Body of pancreas (tissue), 4 donors: ENCODE data around the gene VTCN1. TPM values are rescaled to one million over a fixed set of nuclear protein-coding genes. Genes with fewer than 3 reads are reported as not detected.

Experiments used
- ATAC-seq: fragments of 150-250 bp; one replicate; pipeline ENCODE4 v1.9.1; 2016
- DNase-seq, 4 donors: peaks; one replicate each; pipeline ENCODE4 v3.0.0-alpha.2; 2019
- H3K27ac ChIP-seq, 4 donors: fragments of 200-600 bp; sonication (generic); 1 replicate in 3 of 4; 2 replicates in 1 of 4; pipeline versions ENCODE4 v1.5.1 to v1.6.1; 2016 to 2019; ENCODE audit warnings: mild to moderate bottlenecking in 1 of 4, mixed read lengths in 1 of 4, moderate library complexity in 1 of 4
- H3K27me3 ChIP-seq, 2 donors: fragments of 200-600 bp; sonication (generic); one replicate each; pipeline ENCODE4 v1.6.0; 2016; ENCODE audit warnings: mild to moderate bottlenecking in 1 of 2
- H3K36me3 ChIP-seq, 2 donors: fragments of 200-600 bp; sonication (generic); replicated peaks in 1 of 2; 2 replicates each; pipeline ENCODE4 v1.5.1; 2016; ENCODE audit warnings: low read depth in 2 of 2; ENCODE audit not compliant: insufficient read depth in 1 of 2
- H3K4me1 ChIP-seq: fragments of 200-600 bp; sonication (generic); one replicate; pipeline ENCODE4 v1.6.0; 2016
- H3K4me3 ChIP-seq, 2 donors: fragments of 200-600 bp; sonication (generic); 1 replicate in 1 of 2; 2 replicates in 1 of 2; pipeline ENCODE4 v1.5.1; 2016 to 2019
- H3K9me3 ChIP-seq, 3 donors: fragments of 200-600 bp; sonication (generic); 1 replicate in 2 of 3; 2 replicates in 1 of 3; pipeline ENCODE4 v1.5.1; 2016
- CTCF ChIP-seq, 7 experiments: fragments of 450-650 bp in 4 of 7; fragments of 200-600 bp in 3 of 7; sonication (generic) in 3 of 7; IDR thresholded peaks; one replicate each; pipeline ENCODE4 v1.5.1; 2016 to 2019; ENCODE audit warnings: antibody characterized with exemption in 7 of 7
- POLR2A ChIP-seq, 3 donors: fragments of 450-650 bp; IDR thresholded peaks; one replicate each; pipeline ENCODE4 v1.6.1; 2016; ENCODE audit warnings: antibody characterized with exemption in 3 of 3, mild to moderate bottlenecking in 2 of 3
- WGBS, 2 donors: methylation state at CpG; one replicate each; pipeline ENCODE4 v1.1.5; 2017; 5-methylcytosine and 5-hydroxymethylcytosine counted together
- intact Hi-C: fragments of 100-400 bp; cut with DNase I; formaldehyde crosslinking; loops from one replicate; pipeline ENCODE4 v1.15.1; 2023
- total RNA-seq, 2 donors: library from RNA; depleted of rRNA; stranded (reverse); fragments of >200 nt; gene quantifications; one replicate each; pipeline ENCODE4 v1.1.0, GENCODE V29; 2016

Gene VTCN1
- total RNA-seq, 2 donors from 2014 or later = 20.4 to 23.1 TPM

- DNase-seq = no peak
- WGBS, 2 donors = 60 to 67% methylated on average over 3 of the region's 3 CpGs
Measured at GRCh38 chr1:117208580-117208979, 2.1 kb downstream of the VTCN1 start.

DNA sequence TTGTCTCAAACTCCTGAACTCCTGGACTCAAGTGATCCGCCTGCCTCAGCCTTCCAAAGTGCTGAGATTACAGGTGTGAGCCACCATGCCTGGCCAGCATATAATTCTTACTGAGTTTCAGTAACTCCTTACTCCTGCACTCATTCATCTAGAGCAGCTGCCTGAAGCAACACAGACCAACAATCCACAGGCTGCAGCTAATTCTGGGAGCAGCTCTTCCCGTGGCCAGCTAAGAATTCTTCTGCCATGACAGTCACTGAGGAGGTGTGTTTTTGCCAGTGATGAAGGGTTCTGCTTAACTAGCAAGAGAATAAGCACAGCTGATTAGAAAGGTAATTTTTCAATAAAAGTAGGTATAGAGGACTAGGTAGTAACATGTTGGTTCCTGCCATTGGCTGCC is 5.4 kb downstream of the VTCN1 start:
- H3K4me1 ChIP-seq = no peaks in the 10 kb centered on the region
- no peak overlapping the region for H3K27ac ChIP-seq
- DNase-seq (no peak), ATAC-seq (no peak)
- H3K27me3 ChIP-seq = no peaks in the 10 kb centered on the region
- WGBS, 2 donors = 36 to 65% methylated on average over 2 of the region's 2 CpGs
- no peak overlapping the region for H3K4me3 ChIP-seq
- H3K36me3 ChIP-seq = no peaks in the 10 kb centered on the region
- intact Hi-C loops = no loop called here
- no peaks in the 10 kb centered on the region for H3K9me3 ChIP-seq
- TF ChIP-seq CTCF (IDR thresholded peaks at IDR 0.05) (no peak), POLR2A (IDR thresholded peaks at IDR 0.05) (no peak)

More at GRCh38 chr1:117208580-117208979, 2.1 kb downstream of the VTCN1 start:
- Histone ChIP-seq H3K4me3 (no peak overlapping the region), H3K9me3 (no peaks in the 10 kb centered on the region), H3K4me1 (peaks cover 8% of the 10 kb centered on the region), H3K36me3 (no peaks in the 10 kb centered on the region), H3K27ac (peak overlapping the region in 3 of 4 donors; percentile 80 to 91 (median 87)), H3K27me3 (no peaks in the 10 kb centered on the region)
- TF ChIP-seq CTCF (IDR thresholded peaks at IDR 0.05) = no peak
- intact Hi-C loops = no loop called here
- ATAC-seq = no peak

GRCh38 chr1:117201808-117202207 is 8.9 kb downstream of the VTCN1 start:
- DNase-seq = no peak
- intact Hi-C loops = no loop called here
- 78% methylated on average over 1 of the region's 1 CpG for WGBS, 2 donors
- Histone ChIP-seq H3K9me3 (no peaks in the 10 kb centered on the region), H3K36me3 (no peaks in the 10 kb centered on the region), H3K27me3 (no peaks in the 10 kb centered on the region), H3K27ac (no peak overlapping the region), H3K4me3 (no peak overlapping the region), H3K4me1 (no peaks in the 10 kb centered on the region)
- no peak for ATAC-seq
- no peak for TF ChIP-seq CTCF (IDR thresholded peaks at IDR 0.05)
- no peak for TF ChIP-seq POLR2A (IDR thresholded peaks at IDR 0.05)

GRCh38 chr1:117198097-117198496 is 12.6 kb downstream of the VTCN1 start:
- H3K9me3 ChIP-seq = no peaks in the 10 kb centered on the region
- no peaks in the 10 kb centered on the region for H3K36me3 ChIP-seq
- 89 to 90% methylated on average over 2 of the region's 2 CpGs for WGBS, 2 donors
- H3K4me3 ChIP-seq = no peak overlapping the region
- H3K4me1 ChIP-seq = no peaks in the 10 kb centered on the region
- no peak for ATAC-seq
- no peak for TF ChIP-seq POLR2A (IDR thresholded peaks at IDR 0.05)
- no peak for TF ChIP-seq CTCF (IDR thresholded peaks at IDR 0.05)
- DNase-seq = no peak
- H3K27ac ChIP-seq = no peak overlapping the region
- intact Hi-C loops = no loop called here
- H3K27me3 ChIP-seq = no peaks in the 10 kb centered on the region

GRCh38 chr1:117189726-117190125 is 21.0 kb downstream of the VTCN1 start:
- TF ChIP-seq POLR2A (IDR thresholded peaks at IDR 0.05) (no peak), CTCF (IDR thresholded peaks at IDR 0.05) (no peak)
- intact Hi-C loops = no loop called here
- WGBS, 2 donors = 80 to 91% methylated on average over 2 of the region's 2 CpGs
- ATAC-seq (no peak), DNase-seq (no peak)
- no peaks in the 10 kb centered on the region for H3K36me3 ChIP-seq
- H3K9me3 ChIP-seq = no peaks in the 10 kb centered on the region
- H3K27me3 ChIP-seq = no peaks in the 10 kb centered on the region
- H3K4me1 ChIP-seq = no peaks in the 10 kb centered on the region
- H3K27ac ChIP-seq = peak overlapping the region in 1 of 4 donors; percentile 10
- H3K4me3 ChIP-seq = no peak overlapping the region
